ENCODE data around the gene PIGL.

- no peak for TF ChIP-seq POLR2A (IDR thresholded peaks at IDR 0.05; ENCODE audit: low read depth, low read length)
- TF ChIP-seq POLR2AphosphoS5 (IDR thresholded peaks at IDR 0.05; ENCODE audit: low read depth, low read length), result no peak
These were observed 109.0 kb downstream of the PIGL start for GRCh38 chr17:16325964-16326363.
